Upper lobe of left lung (tissue), 6 donors: ENCODE results near the gene AFAP1. TPM values are rescaled to one million over a fixed set of nuclear protein-coding genes. Genes with fewer than 3 reads are reported as not detected.
A peak's percentile ranks its signal among the peaks of the same experiment; 100 is the strongest.

ENCODE experiments used
- ATAC-seq, 2 donors: fragments of 200-7000 bp; cut with Tn5 transposase; one replicate each; pipeline ENCODE4 v1.9.1; 2022; ENCODE audit warnings: mild to moderate bottlenecking in 2 of 2, moderate library complexity in 2 of 2; ENCODE audit not compliant: low FRiP score in 2 of 2
- DNase-seq, 2 donors: peaks; one replicate each; pipeline ENCODE4 v3.0.0-alpha.2; 2019 to 2020
- H3K27ac ChIP-seq, 4 donors: fragments of 200-600 bp; sonication (generic); one replicate each; pipeline ENCODE4 v1.5.1; 2016 to 2019
- H3K27me3 ChIP-seq, 4 donors: fragments of 200-600 bp; sonication (generic); one replicate each; pipeline ENCODE4 v1.5.1; 2017 to 2019
- H3K36me3 ChIP-seq, 4 donors: fragments of 200-600 bp; sonication (generic); one replicate each; pipeline ENCODE4 v1.5.1; 2016 to 2019
- H3K4me1 ChIP-seq, 4 donors: fragments of 200-600 bp; sonication (generic); one replicate each; pipeline ENCODE4 v1.5.1; 2018 to 2019
- H3K4me3 ChIP-seq, 4 donors: fragments of 200-600 bp; sonication (generic); one replicate each; pipeline ENCODE4 v1.5.1; 2017 to 2019; ENCODE audit warnings: mild to moderate bottlenecking in 2 of 4, moderate library complexity in 1 of 4
- H3K9me3 ChIP-seq, 4 donors: fragments of 200-600 bp; sonication (generic); one replicate each; pipeline ENCODE4 v1.5.1; 2018 to 2019
- CTCF ChIP-seq, 6 experiments: fragments of 450-650 bp in 4 of 6; fragments of 200-600 bp in 2 of 6; sonication (generic) in 2 of 6; IDR thresholded peaks; one replicate each; pipeline ENCODE4 v1.5.1; 2016 to 2019; ENCODE audit warnings: antibody characterized with exemption in 6 of 6
- EP300 ChIP-seq, 4 donors: sonication (generic); formaldehyde crosslinking; IDR thresholded peaks; one replicate each; pipeline ENCODE4 v1.5.1; 2017; ENCODE audit warnings: antibody characterized with exemption in 4 of 4, control low read depth in 2 of 4
- POLR2A ChIP-seq, 4 donors: fragments of 450-650 bp; IDR thresholded peaks; one replicate each; pipeline ENCODE4 v1.5.1; 2016 to 2017; ENCODE audit warnings: antibody characterized with exemption in 4 of 4, mild to moderate bottlenecking in 2 of 4
- POLR2AphosphoS5 ChIP-seq, 2 donors: sonication (generic); formaldehyde crosslinking; IDR thresholded peaks; one replicate each; pipeline ENCODE4 v1.5.1; 2017; ENCODE audit warnings: antibody characterized with exemption in 2 of 2
- WGBS, 2 donors: methylation state at CpG; one replicate each; pipeline ENCODE4 v1.1.5; 2017 to 2018; 5-methylcytosine and 5-hydroxymethylcytosine counted together
- total RNA-seq, 6 donors: library from RNA; depleted of rRNA in 4 of 6; stranded (reverse); fragments of >200 nt in 4 of 6; gene quantifications; one replicate each; pipeline versions ENCODE4 v1.1.0 to v1.2.1, GENCODE V29; 2016 to 2021
- donor health status: DM: no; HTN: no; CAD: no; lungs with moderate emphysema.
- donor health status: DM: no; HTN: yes; CAD: no; lungs with severe emphysema.

AFAP1 gene
- total RNA-seq, 6 donors from 2014 or later, result 10.9 to 26.7 (median 19.2) TPM

- no peaks in the 10 kb centered on the region for H3K27me3 ChIP-seq
- TF ChIP-seq POLR2AphosphoS5 (IDR thresholded peaks at IDR 0.05) (no peak), POLR2A (IDR thresholded peaks at IDR 0.05) (no peak), CTCF (IDR thresholded peaks at IDR 0.05) (no peak), EP300 (IDR thresholded peaks at IDR 0.05) (no peak)
- ATAC-seq, result no peak
- no peaks in the 10 kb centered on the region for H3K9me3 ChIP-seq
- H3K4me3 ChIP-seq, result no peak overlapping the region
- WGBS, 2 donors, result 97 to 99% methylated on average over 4 of the region's 4 CpGs
- H3K27ac ChIP-seq, result no peak overlapping the region
- no peak for DNase-seq
- no peaks in the 10 kb centered on the region for H3K4me1 ChIP-seq
- H3K36me3 ChIP-seq, result peaks cover 0 to 8% (median 2%) of the 10 kb centered on the region in 4 donors
Measured at GRCh38 chr4:7863911-7864681, 75.6 kb downstream of the AFAP1 start.

- no peak overlapping the region for H3K4me3 ChIP-seq
- peaks cover 0 to 4% (median 2%) of the 10 kb centered on the region in 4 donors for H3K36me3 ChIP-seq
- H3K9me3 ChIP-seq, result no peaks in the 10 kb centered on the region
- no peaks in the 10 kb centered on the region for H3K27me3 ChIP-seq
- DNase-seq, result peak in 1 of 2 donors; percentile 27
- no peak for ATAC-seq
- H3K27ac ChIP-seq, result no peak overlapping the region
- no peak for TF ChIP-seq POLR2AphosphoS5 (IDR thresholded peaks at IDR 0.05)
- TF ChIP-seq EP300 (IDR thresholded peaks at IDR 0.05), result no peak
- no peak for TF ChIP-seq CTCF (IDR thresholded peaks at IDR 0.05)
- no peak for TF ChIP-seq POLR2A (IDR thresholded peaks at IDR 0.05)
- 82 to 84% methylated on average over 12 to 16 of the region's 16 CpGs for WGBS, 2 donors
- H3K4me1 ChIP-seq, result peaks cover 0 to under 1% (median under 1%) of the 10 kb centered on the region in 4 donors
Measured at GRCh38 chr4:7862561-7863192, 77.0 kb downstream of the AFAP1 start.

- H3K27ac ChIP-seq, result no peak overlapping the region
- whole genome bisulfite sequencing, 2 donors, result 65 to 75% methylated on average over 6 of the region's 6 CpGs
- no peak for DNase-seq
Measured at GRCh38 chr4:7861440-7861881, 78.2 kb downstream of the AFAP1 start.

GRCh38 chr4:7860600-7861163 lies 79.0 kb downstream of the AFAP1 start:
- Histone ChIP-seq H3K36me3 (no peaks in the 10 kb centered on the region), H3K27me3 (no peaks in the 10 kb centered on the region), H3K4me1 (peaks cover 0 to 5% (median 4%) of the 10 kb centered on the region in 4 donors), H3K27ac (no peak overlapping the region), H3K4me3 (no peak overlapping the region), H3K9me3 (no peaks in the 10 kb centered on the region)
- DNase-seq (peak in 1 of 2 donors; percentile 45), ATAC-seq (no peak)
- no peak for TF ChIP-seq CTCF (IDR thresholded peaks at IDR 0.05)
- TF ChIP-seq EP300 (IDR thresholded peaks at IDR 0.05), result no peak
- TF ChIP-seq POLR2A (IDR thresholded peaks at IDR 0.05), result no peak
- no peak for TF ChIP-seq POLR2AphosphoS5 (IDR thresholded peaks at IDR 0.05)
- WGBS, 2 donors, result 96 to 97% methylated on average over 18 to 19 of the region's 19 CpGs

More at GRCh38 chr4:7861440-7861881, 78.2 kb downstream of the AFAP1 start:
- Histone ChIP-seq H3K9me3 (no peaks in the 10 kb centered on the region), H3K36me3 (no peaks in the 10 kb centered on the region), H3K4me3 (no peak overlapping the region), H3K27me3 (no peaks in the 10 kb centered on the region), H3K4me1 (peaks cover 0 to 5% (median 4%) of the 10 kb centered on the region in 4 donors)
- ATAC-seq, result peak in 1 of 2 donors; percentile 75
- TF ChIP-seq EP300 (IDR thresholded peaks at IDR 0.05) (no peak), POLR2AphosphoS5 (IDR thresholded peaks at IDR 0.05) (no peak), POLR2A (IDR thresholded peaks at IDR 0.05) (no peak), CTCF (IDR thresholded peaks at IDR 0.05) (no peak)
